Neuronal stem cell (in vitro differentiated cells): ENCODE measurements around the gene NMUR2.

Experiments
- DNase-seq: peaks from one replicate; pipeline ENCODE4 v3.0.0-alpha.2; 2013; ENCODE audit warnings: low spot score
- H2AFZ ChIP-seq: one replicate; pipeline ENCODE4 v1.6.1; 2013; ENCODE audit warnings: mild to moderate bottlenecking, low read length, inconsistent platforms
- H2AK5ac ChIP-seq: 2 replicates; pipeline ENCODE4 v1.6.1; 2013; ENCODE audit warnings: low read depth, mild to moderate bottlenecking, inconsistent platforms, low read length, moderate library complexity, mixed read lengths
- H2BK120ac ChIP-seq: 2 replicates; pipeline ENCODE4 v1.6.1; 2013; ENCODE audit warnings: low read depth, mild to moderate bottlenecking, inconsistent platforms, low read length, moderate library complexity, mixed read lengths
- H2BK12ac ChIP-seq: one replicate; pipeline ENCODE4 v1.6.1; 2013; ENCODE audit warnings: low read length, inconsistent platforms
- H2BK15ac ChIP-seq: 2 replicates; pipeline ENCODE4 v1.6.1; 2013; ENCODE audit warnings: mild to moderate bottlenecking, low read length, inconsistent platforms, mixed read lengths
- H2BK5ac ChIP-seq: one replicate; pipeline ENCODE4 v1.6.1; 2013; ENCODE audit warnings: inconsistent platforms, mild to moderate bottlenecking, low read length, moderate library complexity
- H3K14ac ChIP-seq: one replicate; pipeline ENCODE4 v1.6.1; 2013; ENCODE audit warnings: low read length, inconsistent platforms
- H3K18ac ChIP-seq: 2 replicates; pipeline ENCODE4 v1.6.1; 2013; ENCODE audit warnings: low read length, inconsistent platforms
- H3K23ac ChIP-seq: 2 replicates; pipeline ENCODE4 v1.6.1; 2013; ENCODE audit warnings: low read depth, mild to moderate bottlenecking, mixed read lengths, low read length, inconsistent platforms; ENCODE audit not compliant: poor library complexity
- H3K27ac ChIP-seq: replicated peaks from 3 replicates; pipeline ENCODE4 v1.5.1; 2013; ENCODE audit warnings: low read length, inconsistent platforms
- H3K27me3 ChIP-seq, 3 experiments: 2 replicates each; pipeline ENCODE4 v1.6.1; 2013; ENCODE audit warnings: low read length in 3 of 3, mild to moderate bottlenecking in 2 of 3, inconsistent platforms in 1 of 3, low read depth in 1 of 3, mixed read lengths in 1 of 3, moderate library complexity in 1 of 3; ENCODE audit not compliant: control insufficient read depth in 3 of 3, insufficient read depth in 3 of 3
- H3K36me3 ChIP-seq, 2 donors: replicated peaks in 1 of 2; 2 replicates each; pipeline ENCODE4 v1.6.1; 2013; ENCODE audit warnings: low read length in 2 of 2; ENCODE audit not compliant: control insufficient read depth in 2 of 2, insufficient read depth in 2 of 2
- H3K4ac ChIP-seq: 2 replicates; pipeline ENCODE4 v1.6.1; 2013; ENCODE audit warnings: inconsistent platforms, mild to moderate bottlenecking, low read length, moderate library complexity
- H3K4me1 ChIP-seq, 2 donors: 1 replicate in 1 of 2; 2 replicates in 1 of 2; pipeline ENCODE4 v1.6.1; 2013; ENCODE audit warnings: low read length in 2 of 2, low read depth in 1 of 2; ENCODE audit not compliant: control insufficient read depth in 2 of 2, insufficient read depth in 1 of 2
- H3K4me2 ChIP-seq: one replicate; pipeline ENCODE4 v1.6.1; 2013; ENCODE audit warnings: mild to moderate bottlenecking, low read length, inconsistent platforms; ENCODE audit not compliant: insufficient read depth, poor library complexity, severe bottlenecking
- H3K4me3 ChIP-seq, 2 donors: 2 replicates each; pipeline ENCODE4 v1.5.1; 2013; ENCODE audit warnings: low read length in 2 of 2, mild to moderate bottlenecking in 2 of 2, inconsistent platforms in 1 of 2, moderate library complexity in 1 of 2
- H3K79me1 ChIP-seq: one replicate; pipeline ENCODE4 v1.6.1; 2013; ENCODE audit warnings: low read depth, mild to moderate bottlenecking, inconsistent platforms, low read length, moderate library complexity
- H3K9ac ChIP-seq: one replicate; pipeline ENCODE4 v1.6.1; 2013; ENCODE audit warnings: mild to moderate bottlenecking, low read depth, low read length, inconsistent platforms; ENCODE audit not compliant: poor library complexity
- H3K9me3 ChIP-seq, 2 donors: replicated peaks in 1 of 2; 2 replicates each; pipeline versions ENCODE3 to v1.6.1; 2013; ENCODE audit warnings: low read length in 2 of 2, mild to moderate bottlenecking in 2 of 2, inconsistent platforms in 1 of 2, low read depth in 1 of 2, mixed read lengths in 1 of 2, moderate library complexity in 1 of 2; ENCODE audit not compliant: control insufficient read depth in 2 of 2, insufficient read depth in 1 of 2
- H4K8ac ChIP-seq: one replicate; pipeline ENCODE4 v1.6.1; 2013; ENCODE audit warnings: low read depth, mild to moderate bottlenecking, inconsistent platforms, low read length, moderate library complexity
- H4K91ac ChIP-seq: one replicate; pipeline ENCODE4 v1.6.1; 2013; ENCODE audit warnings: low read length, low read depth, mild to moderate bottlenecking, inconsistent platforms; ENCODE audit not compliant: poor library complexity
- WGBS, 2 donors: extraction: QIAGEN DNeasy Blood & Tissue Kit; methylation state at CpG; one replicate each; pipeline ENCODE4 v1.1.7; 2013; ENCODE audit warnings: missing lambda C conversion rate in 2 of 2, mixed read lengths in 1 of 2; ENCODE audit not compliant: insufficient read length in 2 of 2, insufficient replicate concordance in 1 of 2; ENCODE audit errors: extremely low coverage in 2 of 2; 5-methylcytosine and 5-hydroxymethylcytosine counted together

The NMUR2 gene

DNA sequence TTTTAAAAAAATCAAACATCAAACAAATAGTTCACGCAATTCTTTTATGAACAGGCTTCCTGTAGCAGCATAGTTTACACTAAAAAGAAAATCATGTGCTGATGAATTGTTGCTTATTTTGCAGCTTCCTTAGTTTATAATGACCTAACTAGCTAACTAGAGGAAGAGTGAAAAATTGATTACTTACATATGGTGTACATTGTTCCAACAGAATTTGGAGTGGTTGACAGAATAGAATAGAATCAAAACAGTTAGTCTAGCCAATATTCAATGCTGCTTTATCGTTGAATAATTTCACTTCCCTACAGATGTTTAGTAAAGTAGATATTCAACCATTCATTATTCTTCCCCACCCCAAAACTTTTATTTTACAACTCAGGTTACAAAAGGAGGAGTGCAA, 4.2 kb downstream of the NMUR2 start:
- H3K4ac ChIP-seq, result no peak overlapping the region
- H3K14ac ChIP-seq, result no peak overlapping the region
- no peak overlapping the region for H2BK120ac ChIP-seq
- no peaks in the 10 kb centered on the region for H3K27me3 ChIP-seq
- no peak overlapping the region for H2BK15ac ChIP-seq
- H4K91ac ChIP-seq, result no peak overlapping the region
- no peaks in the 10 kb centered on the region for H3K36me3 ChIP-seq
- H3K4me2 ChIP-seq, result no peak overlapping the region
- WGBS, 2 donors, result no CpG with 5 or more reads among the region's 2 CpGs
- H2AK5ac ChIP-seq, result no peak overlapping the region
- no peak for DNase-seq
- H2BK5ac ChIP-seq, result no peak overlapping the region
- no peak overlapping the region for H2AFZ ChIP-seq
- H2BK12ac ChIP-seq, result no peak overlapping the region
- no peaks in the 10 kb centered on the region for H3K79me1 ChIP-seq
- H3K9ac ChIP-seq, result no peak overlapping the region
- H3K9me3 ChIP-seq, result no peaks in the 10 kb centered on the region
- H3K18ac ChIP-seq, result no peak overlapping the region
- H3K27ac ChIP-seq, result no peak overlapping the region
- peaks cover 0 to 3% of the 10 kb centered on the region in 2 donors for H3K4me1 ChIP-seq
- no peak overlapping the region for H3K23ac ChIP-seq
- no peak overlapping the region for H4K8ac ChIP-seq
- H3K4me3 ChIP-seq, result no peak overlapping the region

DNA sequence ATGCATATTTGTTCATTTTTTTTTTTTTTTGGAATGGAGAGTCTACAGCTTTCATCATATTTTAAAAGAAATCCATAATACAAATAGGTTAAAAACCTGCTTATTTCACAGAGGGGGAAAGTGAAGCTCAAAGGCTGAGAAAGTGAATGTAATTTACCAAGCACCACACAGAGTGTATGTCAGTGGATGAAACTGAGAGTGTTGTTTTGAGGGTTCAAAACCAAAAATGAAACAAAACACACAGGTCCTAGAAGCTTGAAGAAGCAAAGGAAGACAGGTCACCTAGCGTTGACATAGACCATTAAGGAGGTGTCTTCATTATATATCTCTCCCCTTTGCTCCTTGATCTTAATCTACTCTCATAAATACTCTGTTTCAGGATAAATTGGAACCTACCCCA, 7.5 kb downstream of the NMUR2 start:
- Histone ChIP-seq H3K14ac (no peak overlapping the region), H3K9ac (no peak overlapping the region), H2BK12ac (no peak overlapping the region), H3K27ac (no peak overlapping the region), H3K9me3 (no peaks in the 10 kb centered on the region), H3K4me2 (no peak overlapping the region), H3K4ac (no peak overlapping the region), H2BK5ac (no peak overlapping the region), H3K27me3 (no peaks in the 10 kb centered on the region), H2AFZ (no peak overlapping the region), H3K4me1 (no peaks in the 10 kb centered on the region), H2AK5ac (no peak overlapping the region), H2BK120ac (no peak overlapping the region), H4K8ac (no peak overlapping the region), H3K18ac (no peak overlapping the region), H4K91ac (no peak overlapping the region), H3K79me1 (no peaks in the 10 kb centered on the region), H3K36me3 (no peaks in the 10 kb centered on the region), H3K4me3 (no peak overlapping the region), H2BK15ac (no peak overlapping the region), H3K23ac (no peak overlapping the region)
- no peak for DNase-seq
- no CpG with 5 or more reads among the region's 1 CpG for WGBS, 2 donors

DNA sequence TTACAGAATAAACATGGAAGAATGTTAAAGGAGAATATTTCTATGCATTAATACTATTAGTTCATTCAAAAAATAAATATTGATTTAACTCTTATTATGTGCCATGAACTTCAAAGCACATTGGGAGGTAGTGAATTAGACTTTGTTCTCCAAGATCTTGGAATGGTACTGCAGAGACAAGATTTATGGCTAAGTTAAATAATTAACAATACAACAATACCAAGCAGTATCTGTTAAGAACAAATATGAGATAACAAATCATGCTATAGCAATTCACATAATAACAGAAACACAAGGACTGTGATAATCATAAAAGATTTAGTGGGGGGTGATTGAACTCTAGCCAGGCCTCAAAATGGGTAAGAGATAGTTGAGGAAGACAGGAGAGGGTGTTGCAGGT, 11.6 kb downstream of the NMUR2 start:
- Histone ChIP-seq H2BK120ac (no peak overlapping the region), H3K4me1 (no peaks in the 10 kb centered on the region), H3K4me3 (no peak overlapping the region), H3K4me2 (no peak overlapping the region), H3K27me3 (no peaks in the 10 kb centered on the region), H2AK5ac (no peak overlapping the region), H3K4ac (no peak overlapping the region), H3K9ac (no peak overlapping the region), H2BK12ac (no peak overlapping the region), H3K23ac (no peak overlapping the region), H3K36me3 (no peaks in the 10 kb centered on the region), H3K79me1 (no peaks in the 10 kb centered on the region), H3K18ac (no peak overlapping the region), H4K91ac (no peak overlapping the region), H2BK15ac (no peak overlapping the region), H3K9me3 (peaks cover 0 to 2% of the 10 kb centered on the region in 2 donors), H3K27ac (no peak overlapping the region), H4K8ac (no peak overlapping the region), H2AFZ (no peak overlapping the region), H2BK5ac (no peak overlapping the region), H3K14ac (no peak overlapping the region)
- DNase-seq, result no peak

DNA sequence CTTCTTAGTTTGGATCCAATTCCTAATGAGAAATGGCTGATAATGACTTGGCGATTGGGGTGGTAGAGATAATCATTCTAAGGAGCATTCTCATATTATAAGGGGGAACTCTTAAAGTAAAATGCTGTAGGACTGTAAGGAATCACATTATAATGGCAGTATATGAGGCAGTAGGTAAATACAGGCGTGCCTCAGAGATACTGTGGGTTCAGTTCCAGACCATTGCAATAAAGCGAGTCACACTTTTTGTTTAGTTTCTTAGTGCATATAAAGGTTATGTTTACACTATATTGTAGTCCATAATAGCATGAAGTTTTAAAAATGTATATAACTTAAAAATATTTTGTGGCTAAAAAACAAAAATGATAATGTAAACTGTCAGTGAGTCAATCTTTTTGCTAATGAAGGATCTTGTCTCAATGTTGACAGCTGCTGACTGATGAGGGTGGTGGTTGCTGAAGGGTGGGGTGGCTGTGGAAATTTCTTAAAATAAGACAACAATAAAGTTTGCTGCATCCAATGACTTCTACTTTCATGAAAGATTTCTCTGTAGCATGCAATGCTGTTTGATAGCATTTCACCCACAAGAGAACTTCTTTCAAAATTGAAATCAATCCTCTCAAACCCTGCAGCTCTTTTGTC, 15.8 kb downstream of the NMUR2 start:
- Histone ChIP-seq H3K4ac (no peak overlapping the region), H3K4me3 (no peak overlapping the region), H2BK12ac (no peak overlapping the region), H2AK5ac (no peak overlapping the region), H3K18ac (no peak overlapping the region), H3K79me1 (no peaks in the 10 kb centered on the region), H3K27me3 (no peaks in the 10 kb centered on the region), H3K36me3 (no peaks in the 10 kb centered on the region), H4K91ac (no peak overlapping the region), H2AFZ (no peak overlapping the region), H4K8ac (no peak overlapping the region), H2BK120ac (no peak overlapping the region), H3K4me2 (no peak overlapping the region), H2BK5ac (no peak overlapping the region), H3K9ac (no peak overlapping the region), H3K14ac (no peak overlapping the region), H3K9me3 (peaks cover 0 to 2% of the 10 kb centered on the region in 2 donors), H3K23ac (no peak overlapping the region), H3K4me1 (no peaks in the 10 kb centered on the region), H3K27ac (no peak overlapping the region), H2BK15ac (no peak overlapping the region)
- DNase-seq, result no peak
- WGBS, 2 donors, result no CpG with 5 or more reads among the region's 3 CpGs
